OCI-LY3 (cell line): ENCODE measurements around the gene IFT122.

Source experiments
- H2AFZ ChIP-seq: fragments of 200-600, 300-600 bp; shearing (Covaris generic); 2 replicates; pipeline ENCODE4 v1.6.0; 2014; ENCODE audit warnings: antibody characterized with exemption, low read depth, low read length
- H3K27ac ChIP-seq: fragments of 200-600, 300-600 bp; sonication (generic); 2 replicates; pipeline ENCODE4 v1.5.1; 2014; ENCODE audit warnings: mild to moderate bottlenecking, low read length, moderate library complexity, mixed read lengths
- H3K27me3 ChIP-seq: fragments of 200-600, 300-600 bp; sonication (generic); 2 replicates; pipeline ENCODE4 v1.6.1; 2014; ENCODE audit warnings: low read depth, low read length, mixed read lengths
- H3K36me3 ChIP-seq: fragments of 200-600, 300-600 bp; sonication (generic); replicated peaks from 2 replicates; pipeline ENCODE3; 2014; ENCODE audit warnings: low read depth, low read length, mixed read lengths
- H3K4me1 ChIP-seq: fragments of 300-600, 200-600 bp; sonication (generic); 2 replicates; pipeline ENCODE4 v1.6.1; 2014; ENCODE audit warnings: low read length, mixed read lengths
- H3K4me2 ChIP-seq: fragments of 200-600, 300-600 bp; sonication (generic); 2 replicates; pipeline ENCODE4 v1.6.1; 2014; ENCODE audit warnings: low read length, mixed read lengths
- H3K4me3 ChIP-seq: fragments of 300-600, 200-600 bp; sonication (generic); 2 replicates; pipeline ENCODE4 v1.5.1; 2014; ENCODE audit warnings: antibody characterized with exemption, mild to moderate bottlenecking, low read length, moderate library complexity
- H3K79me2 ChIP-seq: fragments of 300-600, 200-600 bp; shearing (Covaris generic); 2 replicates; pipeline ENCODE4 v1.6.1; 2014; ENCODE audit warnings: mild to moderate bottlenecking, low read length, mixed read lengths
- H3K9ac ChIP-seq: fragments of 300-600, 200-600 bp; shearing (Covaris generic); 2 replicates; pipeline ENCODE4 v1.6.0; 2014; ENCODE audit warnings: mild to moderate bottlenecking, low read length, moderate library complexity
- H3K9me3 ChIP-seq: fragments of 200-600, 300-600 bp; shearing (Covaris generic); 2 replicates; pipeline ENCODE4 v1.6.1; 2014; ENCODE audit warnings: low read length, mixed read lengths; ENCODE audit not compliant: insufficient read depth
- H4K20me1 ChIP-seq: fragments of 200-600, 300-600 bp; sonication (generic); 2 replicates; pipeline ENCODE4 v1.6.1; 2016; ENCODE audit warnings: low read length, mixed read lengths; ENCODE audit not compliant: insufficient read depth
- EZH2phosphoT487 ChIP-seq: fragments of 200-600 bp; shearing (Covaris generic); IDR thresholded peaks from 2 replicates; pipeline ENCODE4 v1.6.1; 2018; ENCODE audit warnings: antibody characterized with exemption, mixed run types, low read depth
- TF ChIP-seq, protein P1 (sequence below): fragments of 200-600, 300-600 bp; sonication (generic); IDR thresholded peaks from 2 replicates; pipeline ENCODE4 v1.5.1; 2014; ENCODE audit warnings: antibody characterized with exemption, low read length, low read depth

IFT122 gene

DNA sequence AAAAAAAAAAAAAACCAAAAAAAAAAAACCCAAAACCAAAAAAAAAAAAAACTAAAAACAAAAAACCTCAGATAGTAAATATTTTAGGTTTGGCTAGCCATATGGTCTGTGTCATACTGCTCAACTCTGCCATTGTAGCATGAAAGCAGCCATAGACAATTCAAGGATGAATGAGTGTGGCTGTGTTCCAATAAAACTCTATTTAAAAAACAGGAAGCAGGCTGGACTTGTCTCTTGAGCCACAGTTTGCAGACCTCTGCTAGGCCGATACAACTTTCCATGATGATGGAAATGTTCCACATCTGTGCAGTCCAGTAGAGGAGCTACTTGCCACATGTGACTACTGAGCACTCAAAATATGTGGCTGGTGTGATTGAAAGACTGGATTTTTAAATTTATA lies 22.7 kb upstream of the IFT122 start:
- H3K4me3 ChIP-seq, result no peak overlapping the region
- H3K9me3 ChIP-seq, result no peaks in the 10 kb centered on the region
- H3K27ac ChIP-seq, result no peak overlapping the region
- no peaks in the 10 kb centered on the region for H3K79me2 ChIP-seq
- peaks cover 3% of the 10 kb centered on the region; the same call in 1 of the 2 replicates for H3K4me1 ChIP-seq
- H3K27me3 ChIP-seq, result no peaks in the 10 kb centered on the region
- no peak overlapping the region for H3K4me2 ChIP-seq
- no peak overlapping the region for H2AFZ ChIP-seq
- TF ChIP-seq EZH2phosphoT487, result no peak
- TF ChIP-seq, protein P1, sequence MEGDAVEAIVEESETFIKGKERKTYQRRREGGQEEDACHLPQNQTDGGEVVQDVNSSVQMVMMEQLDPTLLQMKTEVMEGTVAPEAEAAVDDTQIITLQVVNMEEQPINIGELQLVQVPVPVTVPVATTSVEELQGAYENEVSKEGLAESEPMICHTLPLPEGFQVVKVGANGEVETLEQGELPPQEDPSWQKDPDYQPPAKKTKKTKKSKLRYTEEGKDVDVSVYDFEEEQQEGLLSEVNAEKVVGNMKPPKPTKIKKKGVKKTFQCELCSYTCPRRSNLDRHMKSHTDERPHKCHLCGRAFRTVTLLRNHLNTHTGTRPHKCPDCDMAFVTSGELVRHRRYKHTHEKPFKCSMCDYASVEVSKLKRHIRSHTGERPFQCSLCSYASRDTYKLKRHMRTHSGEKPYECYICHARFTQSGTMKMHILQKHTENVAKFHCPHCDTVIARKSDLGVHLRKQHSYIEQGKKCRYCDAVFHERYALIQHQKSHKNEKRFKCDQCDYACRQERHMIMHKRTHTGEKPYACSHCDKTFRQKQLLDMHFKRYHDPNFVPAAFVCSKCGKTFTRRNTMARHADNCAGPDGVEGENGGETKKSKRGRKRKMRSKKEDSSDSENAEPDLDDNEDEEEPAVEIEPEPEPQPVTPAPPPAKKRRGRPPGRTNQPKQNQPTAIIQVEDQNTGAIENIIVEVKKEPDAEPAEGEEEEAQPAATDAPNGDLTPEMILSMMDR, result no peak
- no peak overlapping the region for H3K9ac ChIP-seq
- H4K20me1 ChIP-seq, result no peaks in the 10 kb centered on the region
- H3K36me3 ChIP-seq, result no peaks in the 10 kb centered on the region

DNA sequence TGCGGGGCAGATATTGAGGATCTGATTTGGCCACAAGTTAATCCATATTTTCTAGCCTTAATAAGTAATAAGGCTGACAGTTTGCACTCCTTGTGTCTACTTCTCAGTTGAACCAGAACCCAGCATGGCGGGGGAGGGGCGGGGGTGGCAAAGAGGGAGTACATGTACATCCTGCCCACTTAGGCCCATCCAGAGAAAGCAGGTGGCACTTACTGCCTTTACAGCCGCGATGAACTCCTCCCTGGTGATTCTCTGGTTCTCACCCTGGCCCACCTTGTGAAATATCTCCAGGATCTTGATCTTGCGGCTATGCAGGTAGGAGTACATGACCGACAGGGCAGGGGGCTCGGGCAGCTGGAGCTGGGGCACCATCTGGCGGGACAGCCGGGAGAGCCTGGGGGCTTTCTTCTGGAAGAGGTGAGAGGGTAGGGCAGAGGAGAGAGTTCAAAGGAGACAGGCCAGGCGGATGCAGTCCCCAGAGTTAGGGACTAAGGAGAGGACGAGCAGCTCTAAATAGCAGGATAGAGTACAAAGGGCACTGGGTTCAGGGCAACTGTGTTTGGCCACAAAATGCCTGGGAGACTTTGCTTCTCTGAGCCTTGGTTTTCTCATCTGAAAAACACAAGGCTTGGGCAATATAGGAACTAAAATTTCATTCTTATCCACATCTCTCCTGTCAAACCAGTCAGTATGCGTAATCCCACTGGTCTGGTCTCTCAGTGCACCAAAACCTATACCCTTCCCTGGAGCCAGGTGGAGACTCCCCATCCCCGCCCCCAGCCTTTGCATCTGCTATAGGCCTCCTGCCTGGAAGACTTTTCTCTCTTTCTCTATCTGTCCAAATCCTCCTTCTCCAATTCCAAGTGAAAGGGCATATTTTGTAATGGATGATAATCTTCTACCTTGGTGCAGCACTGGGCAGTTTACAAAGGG lies 21.7 kb upstream of the IFT122 start:
- Histone ChIP-seq H3K79me2 (no peaks in the 10 kb centered on the region), H3K27ac (no peak overlapping the region), H4K20me1 (no peaks in the 10 kb centered on the region), H3K4me2 (no peak overlapping the region), H3K36me3 (no peaks in the 10 kb centered on the region), H3K27me3 (no peaks in the 10 kb centered on the region), H3K4me3 (no peak overlapping the region), H3K4me1 (peaks cover 3% of the 10 kb centered on the region; the same call in 1 of the 2 replicates), H3K9me3 (no peaks in the 10 kb centered on the region), H3K9ac (no peak overlapping the region), H2AFZ (no peak overlapping the region)
- TF ChIP-seq EZH2phosphoT487, result no peak

DNA sequence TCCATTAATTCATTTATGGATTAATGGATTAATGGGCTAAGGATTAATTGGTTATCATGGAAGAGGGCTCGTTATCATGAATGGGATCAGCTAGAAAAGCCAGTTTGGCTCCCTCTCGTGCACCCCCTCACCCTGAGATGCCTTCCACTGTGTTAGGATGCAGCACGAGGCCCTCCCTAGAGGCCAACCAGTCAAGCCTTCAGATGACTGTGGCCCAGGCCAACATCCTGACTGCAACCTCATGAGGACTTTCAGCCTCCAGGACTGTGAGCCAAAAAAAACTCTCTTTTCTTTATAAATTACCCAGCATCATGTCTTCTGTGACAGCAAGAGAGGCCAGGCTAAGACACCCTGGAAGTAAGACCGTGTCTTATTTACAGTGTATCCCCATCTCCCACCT lies 20.5 kb upstream of the IFT122 start:
- Histone ChIP-seq H3K4me1 (peaks cover 9% of the 10 kb centered on the region), H4K20me1 (no peaks in the 10 kb centered on the region), H3K4me2 (no peak overlapping the region), H3K36me3 (peaks cover 1% of the 10 kb centered on the region), H3K79me2 (no peaks in the 10 kb centered on the region), H3K9ac (no peak overlapping the region), H3K4me3 (no peak overlapping the region), H3K9me3 (0 out of 2 replicates have a peak, but pooled peaks cover under 1% of the 10 kb centered on the region), H3K27me3 (no peaks in the 10 kb centered on the region), H2AFZ (no peak overlapping the region), H3K27ac (no peak overlapping the region)
- TF ChIP-seq EZH2phosphoT487, result no peak
- TF ChIP-seq, protein P1, result no peak

DNA sequence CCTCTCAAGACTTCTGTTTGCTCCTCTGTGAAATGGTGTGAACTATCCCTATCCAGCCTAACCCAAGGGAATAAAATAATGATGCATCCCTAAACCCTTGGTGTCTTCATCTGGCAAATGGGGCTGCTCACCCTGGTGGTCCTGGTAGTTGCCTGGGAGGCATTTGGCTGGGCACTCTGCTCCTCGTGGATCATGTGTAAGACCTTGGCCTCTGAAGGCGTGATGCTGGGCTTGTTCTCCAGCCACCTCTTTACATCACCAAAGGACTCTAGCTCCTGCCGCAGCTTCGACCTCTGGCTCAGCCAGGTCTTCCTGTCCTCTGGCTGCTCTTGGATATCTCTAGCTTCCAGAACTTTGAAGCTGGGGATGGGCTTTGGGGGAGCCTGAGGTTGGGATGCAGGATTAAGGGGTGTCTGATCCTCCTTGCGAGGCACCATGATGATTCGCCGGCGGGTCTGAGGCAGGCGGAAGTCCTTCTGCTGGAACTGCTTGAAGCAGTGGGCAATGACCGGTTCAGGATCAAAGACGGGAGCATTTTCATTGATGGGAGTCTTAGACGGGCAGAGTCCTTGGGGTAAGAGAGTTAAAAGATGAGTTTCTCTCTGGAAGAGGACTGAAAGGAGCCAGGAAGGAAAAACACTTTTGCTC lies 18.7 kb upstream of the IFT122 start:
- no peaks in the 10 kb centered on the region for H4K20me1 ChIP-seq
- peaks cover 6% of the 10 kb centered on the region for H3K36me3 ChIP-seq
- TF ChIP-seq, protein P1, result no peak
- TF ChIP-seq EZH2phosphoT487, result no peak
- no peak overlapping the region for H3K4me2 ChIP-seq
- H3K9me3 ChIP-seq, result 0 out of 2 replicates have a peak, but pooled peaks cover 4% of the 10 kb centered on the region
- no peak overlapping the region for H3K9ac ChIP-seq
- H3K4me3 ChIP-seq, result no peak overlapping the region
- no peaks in the 10 kb centered on the region for H3K79me2 ChIP-seq
- H3K4me1 ChIP-seq, result peaks cover 21% of the 10 kb centered on the region
- no peak overlapping the region for H2AFZ ChIP-seq
- H3K27ac ChIP-seq, result no peak overlapping the region
- no peaks in the 10 kb centered on the region for H3K27me3 ChIP-seq
